SK-N-SH (cell line): Measurements from ENCODE around the gene SHROOM1. TPM values are rescaled to one million over a fixed set of nuclear protein-coding genes. Genes with fewer than 3 reads are reported as not detected.

Source experiments
- CTCF ChIA-PET: fragments of 300-600, 350-600 bp; formaldehyde crosslinking; extraction: SDS; loops from one replicate; lab custom pipeline; 2021; lab: Yijun Ruan, JAX
- POLR2A ChIA-PET: fragments of 350-600 bp; sonication (Branson Sonifier 250); formaldehyde crosslinking; extraction: SDS; loops from one replicate; lab custom pipeline; 2020; ENCODE audit warnings: antibody characterized with exemption, inconsistent platforms; lab: Yijun Ruan, JAX
- DNase-seq: peaks from one replicate; pipeline ENCODE4 v3.0.0; 2012
- H2AFZ ChIP-seq: fragments of 200-600 bp; sonication (generic); 2 replicates; pipeline ENCODE4 v1.8.1; 2016; ENCODE audit warnings: antibody characterized with exemption, mild to moderate bottlenecking, low read depth
- H3F3A ChIP-seq: fragments of 200-600 bp; sonication (generic); replicated peaks from 2 replicates; pipeline ENCODE3; 2016; ENCODE audit warnings: antibody characterized with exemption, mild to moderate bottlenecking; ENCODE audit not compliant: insufficient read depth
- H3K27ac ChIP-seq, 2 experiments: fragments of 200-500 bp in 1 of 2; fragments of 200-600 bp in 1 of 2; sonication (Bioruptor generic) in 1 of 2; sonication (generic), shearing (Covaris generic) in 1 of 2; 2 replicates each; pipeline versions ENCODE4 v1.5.1 to v1.6.1; 2014 to 2016; ENCODE audit warnings: low read depth in 2 of 2, inconsistent platforms in 1 of 2, low read length in 1 of 2, mild to moderate bottlenecking in 1 of 2, mixed read lengths in 1 of 2
- H3K27me3 ChIP-seq: fragments of 200-600 bp; sonication (generic), shearing (Covaris generic); 2 replicates; pipeline ENCODE4 v1.6.1; 2016; ENCODE audit warnings: mixed run types; ENCODE audit not compliant: insufficient read depth
- H3K36me3 ChIP-seq, 2 experiments: fragments of 200-500 bp in 1 of 2; fragments of 200-600 bp in 1 of 2; sonication (Bioruptor generic) in 1 of 2; sonication (generic) in 1 of 2; replicated peaks in 1 of 2; 2 replicates each; pipeline versions ENCODE3 to v1.5.1; 2014 to 2016; ENCODE audit warnings: low read length in 1 of 2, mild to moderate bottlenecking in 1 of 2; ENCODE audit not compliant: insufficient read depth in 2 of 2, control insufficient read depth in 1 of 2
- H3K4me1 ChIP-seq, 2 experiments: fragments of 200-500 bp in 1 of 2; fragments of 200-600 bp in 1 of 2; sonication (Bioruptor generic) in 1 of 2; sonication (generic), shearing (Covaris generic) in 1 of 2; 2 replicates each; pipeline versions ENCODE4 v1.5.1 to v1.6.1; 2014 to 2016; ENCODE audit warnings: low read depth in 1 of 2, low read length in 1 of 2, mixed run types in 1 of 2; ENCODE audit not compliant: insufficient read depth in 2 of 2, control insufficient read depth in 1 of 2
- H3K4me2 ChIP-seq: fragments of 200-600 bp; sonication (generic), shearing (Covaris generic); 2 replicates; pipeline ENCODE4 v1.6.1; 2017; ENCODE audit warnings: mixed run types
- H3K4me3 ChIP-seq, 2 experiments: fragments of 200-500 bp in 1 of 2; fragments of 200-600 bp in 1 of 2; sonication (Bioruptor generic) in 1 of 2; sonication (generic), shearing (Covaris generic) in 1 of 2; 2 replicates each; pipeline versions ENCODE4 v1.5.1 to v1.8.1; 2014 to 2016; ENCODE audit warnings: low read depth in 2 of 2, inconsistent platforms in 1 of 2, low read length in 1 of 2, mild to moderate bottlenecking in 1 of 2, mixed read lengths in 1 of 2, moderate library complexity in 1 of 2
- H3K79me2 ChIP-seq: fragments of 200-600 bp; sonication (generic); 2 replicates; pipeline ENCODE4 v1.8.1; 2017; ENCODE audit warnings: mild to moderate bottlenecking; ENCODE audit not compliant: insufficient read depth
- H3K9ac ChIP-seq: fragments of 200-600 bp; sonication (generic); 2 replicates; pipeline ENCODE4 v1.6.1; 2017; ENCODE audit warnings: mixed run types
- H3K9me2 ChIP-seq: fragments of 200-600 bp; sonication (generic); 2 replicates; pipeline ENCODE4 v1.6.1; 2017; ENCODE audit warnings: mixed run types
- H3K9me3 ChIP-seq: fragments of 200-600 bp; sonication (generic); 2 replicates; pipeline ENCODE4 v1.6.1; 2017; ENCODE audit warnings: mixed run types, mild to moderate bottlenecking, moderate library complexity
- H4K20me1 ChIP-seq: fragments of 200-600 bp; sonication (generic); 2 replicates; pipeline ENCODE4 v1.6.1; 2017; ENCODE audit warnings: mild to moderate bottlenecking, mixed run types; ENCODE audit not compliant: insufficient read depth
- CHD2 ChIP-seq: fragments of 150-350 bp; IDR thresholded peaks from 2 replicates; pipeline ENCODE4 v1.6.1; 2018; ENCODE audit warnings: low read length; ENCODE audit not compliant: partially characterized antibody
- CTCF ChIP-seq: fragments of 200-600 bp; sonication (generic); IDR thresholded peaks from 2 replicates; pipeline ENCODE4 v1.6.1; 2017; ENCODE audit warnings: antibody characterized with exemption, mild to moderate bottlenecking, moderate library complexity
- EP300 ChIP-seq, 2 experiments: IDR thresholded peaks; 2 replicates each; pipeline versions ENCODE4 v1.4.0 to v1.6.1; 2012; ENCODE audit warnings: borderline replicate concordance in 1 of 2, low read depth in 1 of 2, low read length in 1 of 2
- GABPA ChIP-seq: IDR thresholded peaks from 2 replicates; pipeline ENCODE4 v1.4.0; 2012; ENCODE audit warnings: low read depth, mild to moderate bottlenecking
- MXI1 ChIP-seq: IDR thresholded peaks from 2 replicates; pipeline ENCODE4 v1.6.1; 2012; ENCODE audit warnings: mild to moderate bottlenecking, low read depth, low read length, improper control_type of control experiment
- NRF1 ChIP-seq: IDR thresholded peaks from 2 replicates; pipeline ENCODE4 v1.6.1; 2012; ENCODE audit warnings: low read depth, mild to moderate bottlenecking, low read length
- POLR2AphosphoS5 ChIP-seq: IDR thresholded peaks from 2 replicates; pipeline ENCODE4 v1.6.1; 2012; ENCODE audit warnings: low read depth, low read length
- RAD21 ChIP-seq: IDR thresholded peaks from 2 replicates; pipeline ENCODE4 v1.6.1; 2012; ENCODE audit warnings: mild to moderate bottlenecking, low read length
- RFX5 ChIP-seq: IDR thresholded peaks from 2 replicates; pipeline ENCODE4 v1.6.1; 2012; ENCODE audit warnings: mild to moderate bottlenecking, improper control_type of control experiment, low read length
- USF1 ChIP-seq: IDR thresholded peaks from 2 replicates; pipeline ENCODE4 v1.4.0; 2012; ENCODE audit warnings: low read depth, borderline replicate concordance
- USF2 ChIP-seq: fragments of 150-350 bp; IDR thresholded peaks from 2 replicates; pipeline ENCODE4 v1.6.1; 2017; ENCODE audit warnings: antibody characterized with exemption, low read length, low read depth, borderline replicate concordance
- WGBS: methylation state at CpG from one replicate; pipeline ENCODE4 v1.1.6; 2017; ENCODE audit warnings: low lambda C conversion rate; 5-methylcytosine and 5-hydroxymethylcytosine counted together
- polyA plus RNA-seq, 3 experiments: library from polyadenylated mRNA; depleted of rRNA; stranded (reverse); fragments of >200 nt; gene quantifications; 2 replicates each; pipeline ENCODE4 v1.2.3, GENCODE V29; 2012
- TF ChIP-seq, protein P1 (sequence below): IDR thresholded peaks from 2 replicates; pipeline ENCODE4 v1.6.1; 2012; ENCODE audit warnings: mild to moderate bottlenecking, low read depth, low read length, moderate library complexity
- TF ChIP-seq, protein P2 (sequence below): IDR thresholded peaks from 2 replicates; pipeline ENCODE4 v1.4.0; 2012; ENCODE audit warnings: low read depth, borderline replicate concordance

The SHROOM1 gene
- polyA plus RNA-seq, 1 of the 3 experiments (the other 2 are of a cell fraction) = 3.8 TPM

- Histone ChIP-seq H3K9me2 (no peaks in the 10 kb centered on the region), H3K79me2 (peaks cover 18% of the 10 kb centered on the region), H3K27ac (peak overlapping the region; percentile 73 to 92), H3K4me2 (peak overlapping the region; percentile 83), H4K20me1 (no peaks in the 10 kb centered on the region), H3K36me3 (peaks cover 15 to 21% of the 10 kb centered on the region in 2 experiments), H3K9ac (peak overlapping the region; percentile 86), H3F3A (peaks cover 4% of the 10 kb centered on the region), H3K27me3 (no peaks in the 10 kb centered on the region), H3K4me1 (peaks cover 7 to 14% of the 10 kb centered on the region in 2 experiments; a peak in 3 of 4 replicates), H3K9me3 (no peaks in the 10 kb centered on the region), H2AFZ (peak overlapping the region; percentile 89), H3K4me3 (peak overlapping the region; percentile 78 to 99)
- CTCF ChIA-PET = interaction anchor here (0.8 to 11.1 kb wide), 7 partner anchors 17 to 339 kb away, joined by 3 to 75 read pairs (median 8); partner anchors contain the start of genes KIF3A and SHROOM1
- WGBS = 64% methylated on average over 20 of the region's 30 CpGs
- TF ChIP-seq RFX5 = no peak
- TF ChIP-seq EP300 (IDR thresholded peaks at IDR 0.05; ENCODE audit: borderline replicate concordance in 1 of 2, low read depth in 1 of 2, low read length in 1 of 2) = 0 out of 4 replicates have a peak, but pooled peaks of 1 of the 2 experiments have one; percentile 6
- POLR2A ChIA-PET = interaction anchor here (1.0 to 1.9 kb wide), 7 partner anchors 11 to 186 kb away, joined by 3 to 9 read pairs (median 3); partner anchors contain the start of genes CCNI2, HSPA4 and SHROOM1
- peak; percentile 32 for DNase-seq
These were observed 35.4 kb upstream of the SHROOM1 start for GRCh38 chr5:132865668-132866341.

- Histone ChIP-seq H3K4me2 (no peak overlapping the region), H3K9ac (no peak overlapping the region)
- CTCF ChIA-PET = interaction anchor here (0.9 to 2.6 kb wide), 9 partner anchors 11 to 475 kb away, joined by 3 to 15 read pairs (median 4); partner anchors contain the start of genes CCNI2, LEAP2 and SHROOM1
These were observed 30.3 kb upstream of the SHROOM1 start for GRCh38 chr5:132860742-132861141.

More at GRCh38 chr5:132860742-132861141, 30.3 kb upstream of the SHROOM1 start:
- WGBS = 44% methylated on average over 5 of the region's 5 CpGs
- Histone ChIP-seq H2AFZ (no peak overlapping the region), H4K20me1 (no peaks in the 10 kb centered on the region), H3K4me3 (no peak overlapping the region), H3K79me2 (no peaks in the 10 kb centered on the region), H3K27me3 (no peaks in the 10 kb centered on the region), H3K36me3 (no peaks in the 10 kb centered on the region), H3K9me3 (no peaks in the 10 kb centered on the region), H3K27ac (no peak overlapping the region), H3K4me1 (peaks cover 0 to 5% of the 10 kb centered on the region in 2 experiments; a peak in 2 of 4 replicates), H3K9me2 (no peaks in the 10 kb centered on the region), H3F3A (no peaks in the 10 kb centered on the region)
- TF ChIP-seq USF1 (no peak), POLR2AphosphoS5 (no peak), CHD2 (no peak), CTCF (no peak), NRF1 (no peak), USF2 (no peak), EP300 (IDR thresholded peaks at IDR 0.05; ENCODE audit: borderline replicate concordance in 1 of 2, low read depth in 1 of 2, low read length in 1 of 2) (no peak), GABPA (no peak), MXI1 (no peak), RAD21 (no peak)
- TF ChIP-seq, protein P1, sequence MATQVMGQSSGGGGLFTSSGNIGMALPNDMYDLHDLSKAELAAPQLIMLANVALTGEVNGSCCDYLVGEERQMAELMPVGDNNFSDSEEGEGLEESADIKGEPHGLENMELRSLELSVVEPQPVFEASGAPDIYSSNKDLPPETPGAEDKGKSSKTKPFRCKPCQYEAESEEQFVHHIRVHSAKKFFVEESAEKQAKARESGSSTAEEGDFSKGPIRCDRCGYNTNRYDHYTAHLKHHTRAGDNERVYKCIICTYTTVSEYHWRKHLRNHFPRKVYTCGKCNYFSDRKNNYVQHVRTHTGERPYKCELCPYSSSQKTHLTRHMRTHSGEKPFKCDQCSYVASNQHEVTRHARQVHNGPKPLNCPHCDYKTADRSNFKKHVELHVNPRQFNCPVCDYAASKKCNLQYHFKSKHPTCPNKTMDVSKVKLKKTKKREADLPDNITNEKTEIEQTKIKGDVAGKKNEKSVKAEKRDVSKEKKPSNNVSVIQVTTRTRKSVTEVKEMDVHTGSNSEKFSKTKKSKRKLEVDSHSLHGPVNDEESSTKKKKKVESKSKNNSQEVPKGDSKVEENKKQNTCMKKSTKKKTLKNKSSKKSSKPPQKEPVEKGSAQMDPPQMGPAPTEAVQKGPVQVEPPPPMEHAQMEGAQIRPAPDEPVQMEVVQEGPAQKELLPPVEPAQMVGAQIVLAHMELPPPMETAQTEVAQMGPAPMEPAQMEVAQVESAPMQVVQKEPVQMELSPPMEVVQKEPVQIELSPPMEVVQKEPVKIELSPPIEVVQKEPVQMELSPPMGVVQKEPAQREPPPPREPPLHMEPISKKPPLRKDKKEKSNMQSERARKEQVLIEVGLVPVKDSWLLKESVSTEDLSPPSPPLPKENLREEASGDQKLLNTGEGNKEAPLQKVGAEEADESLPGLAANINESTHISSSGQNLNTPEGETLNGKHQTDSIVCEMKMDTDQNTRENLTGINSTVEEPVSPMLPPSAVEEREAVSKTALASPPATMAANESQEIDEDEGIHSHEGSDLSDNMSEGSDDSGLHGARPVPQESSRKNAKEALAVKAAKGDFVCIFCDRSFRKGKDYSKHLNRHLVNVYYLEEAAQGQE = no peak
- TF ChIP-seq, protein P2, sequence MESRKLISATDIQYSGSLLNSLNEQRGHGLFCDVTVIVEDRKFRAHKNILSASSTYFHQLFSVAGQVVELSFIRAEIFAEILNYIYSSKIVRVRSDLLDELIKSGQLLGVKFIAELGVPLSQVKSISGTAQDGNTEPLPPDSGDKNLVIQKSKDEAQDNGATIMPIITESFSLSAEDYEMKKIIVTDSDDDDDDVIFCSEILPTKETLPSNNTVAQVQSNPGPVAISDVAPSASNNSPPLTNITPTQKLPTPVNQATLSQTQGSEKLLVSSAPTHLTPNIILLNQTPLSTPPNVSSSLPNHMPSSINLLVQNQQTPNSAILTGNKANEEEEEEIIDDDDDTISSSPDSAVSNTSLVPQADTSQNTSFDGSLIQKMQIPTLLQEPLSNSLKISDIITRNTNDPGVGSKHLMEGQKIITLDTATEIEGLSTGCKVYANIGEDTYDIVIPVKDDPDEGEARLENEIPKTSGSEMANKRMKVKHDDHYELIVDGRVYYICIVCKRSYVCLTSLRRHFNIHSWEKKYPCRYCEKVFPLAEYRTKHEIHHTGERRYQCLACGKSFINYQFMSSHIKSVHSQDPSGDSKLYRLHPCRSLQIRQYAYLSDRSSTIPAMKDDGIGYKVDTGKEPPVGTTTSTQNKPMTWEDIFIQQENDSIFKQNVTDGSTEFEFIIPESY = no peak
- POLR2A ChIA-PET = no interaction called here
- no peak for DNase-seq
